Mononuclear cell (primary cell): Measurements from ENCODE around the gene TSPO2. TPM values are rescaled to one million over a fixed set of nuclear protein-coding genes. Genes with fewer than 3 reads are reported as not detected.

Experiments
- H3K27me3 ChIP-seq: 2 replicates; pipeline ENCODE4 v1.6.0; 2011; ENCODE audit warnings: low read length, control low read depth; ENCODE audit not compliant: insufficient read depth
- H3K4me1 ChIP-seq: 2 replicates; pipeline ENCODE4 v1.5.1; 2011; ENCODE audit warnings: mild to moderate bottlenecking, low read length, control low read depth; ENCODE audit not compliant: insufficient read depth
- H3K4me3 ChIP-seq: 2 replicates; pipeline ENCODE4 v1.5.1; 2011; ENCODE audit warnings: mild to moderate bottlenecking, low read length, moderate library complexity
- H3K9me3 ChIP-seq: 2 replicates; pipeline ENCODE4 v1.5.1; 2011; ENCODE audit warnings: low read depth, mild to moderate bottlenecking, control low read depth, low read length
- total RNA-seq: library from RNA; depleted of rRNA; stranded (reverse); fragments of >200 nt; gene quantifications from one replicate; pipeline ENCODE4 v1.2.3, GENCODE V29; 2012

TSPO2 gene
- total RNA-seq, 1 donor, result not detected

GRCh38 chr6:41039060-41039998, 2.9 kb upstream of the TSPO2 start, which contains the start of gene UNC5CL:
Gene UNC5CL, minus strand, starts transcription at chr6:41039221. Its CDS starts 4,147 bp downstream, at chr6:41035074.
- no peaks in the 10 kb centered on the region for H3K27me3 ChIP-seq
- no peaks in the 10 kb centered on the region for H3K9me3 ChIP-seq
- H3K4me1 ChIP-seq, result no peaks in the 10 kb centered on the region
- no peak within 1 kb of the TSS for H3K4me3 ChIP-seq

- Histone ChIP-seq H3K4me3 (no peak overlapping the region), H3K9me3 (no peaks in the 10 kb centered on the region), H3K4me1 (no peaks in the 10 kb centered on the region)
Observed at GRCh38 chr6:41040101-41040939, 1.9 kb upstream of the TSPO2 start.

GRCh38 chr6:41040940-41041536, 1.2 kb upstream of the TSPO2 start:
- no peaks in the 10 kb centered on the region for H3K9me3 ChIP-seq
- no peaks in the 10 kb centered on the region for H3K27me3 ChIP-seq
- no peak overlapping the region for H3K4me3 ChIP-seq
- no peaks in the 10 kb centered on the region for H3K4me1 ChIP-seq

More at GRCh38 chr6:41040101-41040939, 1.9 kb upstream of the TSPO2 start:
- no peaks in the 10 kb centered on the region for H3K27me3 ChIP-seq

- no peaks in the 10 kb centered on the region for H3K27me3 ChIP-seq
- no peaks in the 10 kb centered on the region for H3K9me3 ChIP-seq
- H3K4me1 ChIP-seq, result no peaks in the 10 kb centered on the region
- H3K4me3 ChIP-seq, result no peak overlapping the region
Observed at GRCh38 chr6:41043151-41043550, 884 bp downstream of the TSPO2 start.

- H3K9me3 ChIP-seq, result no peaks in the 10 kb centered on the region
- no peak overlapping the region for H3K4me3 ChIP-seq
- H3K27me3 ChIP-seq, result no peaks in the 10 kb centered on the region
- no peaks in the 10 kb centered on the region for H3K4me1 ChIP-seq
Observed at GRCh38 chr6:41045664-41046063, 3.4 kb downstream of the TSPO2 start.

GRCh38 chr6:41046084-41046483, 3.8 kb downstream of the TSPO2 start:
- no peak overlapping the region for H3K4me3 ChIP-seq
- no peaks in the 10 kb centered on the region for H3K27me3 ChIP-seq
- H3K4me1 ChIP-seq, result peaks cover under 1% of the 10 kb centered on the region
- no peaks in the 10 kb centered on the region for H3K9me3 ChIP-seq

- Histone ChIP-seq H3K4me3 (no peak overlapping the region), H3K9me3 (no peaks in the 10 kb centered on the region), H3K27me3 (no peaks in the 10 kb centered on the region), H3K4me1 (peaks cover 13% of the 10 kb centered on the region)
Observed at GRCh38 chr6:41047306-41047705, 5.0 kb downstream of the TSPO2 start.

GRCh38 chr6:41047745-41048732, 5.8 kb downstream of the TSPO2 start:
- no peaks in the 10 kb centered on the region for H3K9me3 ChIP-seq
- no peaks in the 10 kb centered on the region for H3K27me3 ChIP-seq
- H3K4me3 ChIP-seq, result no peak overlapping the region
- peaks cover 18% of the 10 kb centered on the region for H3K4me1 ChIP-seq

- H3K4me1 ChIP-seq, result peaks cover 18% of the 10 kb centered on the region
Observed at GRCh38 chr6:41049521-41049920, 7.3 kb downstream of the TSPO2 start.

GRCh38 chr6:41049955-41050354, 7.7 kb downstream of the TSPO2 start:
- H3K4me1 ChIP-seq, result peaks cover 18% of the 10 kb centered on the region
- H3K4me3 ChIP-seq, result no peak overlapping the region
- H3K27me3 ChIP-seq, result no peaks in the 10 kb centered on the region
- H3K9me3 ChIP-seq, result no peaks in the 10 kb centered on the region

More at GRCh38 chr6:41049521-41049920, 7.3 kb downstream of the TSPO2 start:
- Histone ChIP-seq H3K4me3 (no peak overlapping the region), H3K27me3 (no peaks in the 10 kb centered on the region), H3K9me3 (no peaks in the 10 kb centered on the region)

- Histone ChIP-seq H3K4me1 (peaks cover 18% of the 10 kb centered on the region), H3K9me3 (no peaks in the 10 kb centered on the region), H3K27me3 (no peaks in the 10 kb centered on the region), H3K4me3 (no peak overlapping the region)
Observed at GRCh38 chr6:41050536-41050935, 8.3 kb downstream of the TSPO2 start.

- H3K4me1 ChIP-seq, result peaks cover 18% of the 10 kb centered on the region
- no peak overlapping the region for H3K4me3 ChIP-seq
- H3K9me3 ChIP-seq, result no peaks in the 10 kb centered on the region
- H3K27me3 ChIP-seq, result no peaks in the 10 kb centered on the region
Observed at GRCh38 chr6:41051873-41052272, 9.6 kb downstream of the TSPO2 start.

- Histone ChIP-seq H3K9me3 (no peaks in the 10 kb centered on the region), H3K4me3 (no peak within 1 kb of the TSS), H3K27me3 (no peaks in the 10 kb centered on the region), H3K4me1 (peaks cover 18% of the 10 kb centered on the region)
Observed at GRCh38 chr6:41053041-41053440, 10.8 kb downstream of the TSPO2 start, which contains the start of gene APOBEC2. Gene APOBEC2, plus strand, starts transcription at chr6:41053202. Its CDS starts 146 bp downstream, at chr6:41053348.

GRCh38 chr6:41054511-41054910, 12.2 kb downstream of the TSPO2 start:
- no peak overlapping the region for H3K4me3 ChIP-seq
- H3K4me1 ChIP-seq, result peaks cover 22% of the 10 kb centered on the region
- no peaks in the 10 kb centered on the region for H3K27me3 ChIP-seq
- no peaks in the 10 kb centered on the region for H3K9me3 ChIP-seq
